SK-N-SH treated with all-trans-retinoic acid at 6 μM for 48 hours (cell line): ENCODE data around the gene IL15RA.

Experiments
- ATAC-seq: fragments of 200-7000 bp; cut with Tn5 transposase; 3 replicates; pipeline ENCODE4 v1.9.1; 2020; ENCODE audit warnings: mild to moderate bottlenecking, moderate library complexity
- ARNTL ChIP-seq: fragments of 450-650 bp; formaldehyde crosslinking; IDR thresholded peaks from 2 replicates; pipeline ENCODE4 v1.5.0; 2020; ENCODE audit warnings: low read depth, mild to moderate bottlenecking, moderate library complexity, borderline replicate concordance
- BACH2 ChIP-seq: fragments of 250-450 bp; sonication (Bioruptor Pico); IDR thresholded peaks from 2 replicates; pipeline ENCODE4 v1.9.0; 2021; ENCODE audit warnings: mild to moderate bottlenecking, borderline replicate concordance
- CREB5 ChIP-seq: fragments of 250-450 bp; sonication (Bioruptor Pico); IDR thresholded peaks from 2 replicates; pipeline ENCODE4 v1.5.1; 2020; ENCODE audit warnings: low read depth, mild to moderate bottlenecking, moderate library complexity
- CSDC2 ChIP-seq: fragments of 250-450 bp; sonication (Bioruptor Pico); IDR thresholded peaks from 2 replicates; pipeline ENCODE4 v1.5.0; 2020; ENCODE audit warnings: mild to moderate bottlenecking, moderate library complexity
- CSRNP3 ChIP-seq: fragments of 250-450 bp; sonication (Bioruptor Pico); IDR thresholded peaks from 2 replicates; pipeline ENCODE4 v1.5.1; 2021; ENCODE audit warnings: mild to moderate bottlenecking, moderate library complexity
- ESRRG ChIP-seq: fragments of 250-450 bp; sonication (Bioruptor Pico); IDR thresholded peaks from 2 replicates; pipeline ENCODE4 v1.6.1; 2021; ENCODE audit warnings: mild to moderate bottlenecking
- GLIS3 ChIP-seq: fragments of 250-450 bp; sonication (Bioruptor Pico); IDR thresholded peaks from 2 replicates; pipeline ENCODE4 v1.5.0; 2020; ENCODE audit warnings: mild to moderate bottlenecking, moderate library complexity
- ISL1 ChIP-seq: fragments of 250-450 bp; sonication (Bioruptor Pico); IDR thresholded peaks from 2 replicates; pipeline ENCODE4 v2.1.2; 2022; ENCODE audit warnings: mild to moderate bottlenecking, moderate library complexity
- OSR1 ChIP-seq: fragments of 250-450 bp; sonication (Bioruptor Pico); IDR thresholded peaks from 2 replicates; pipeline ENCODE4 v1.8.0; 2022; ENCODE audit warnings: moderate library complexity, mild to moderate bottlenecking, inconsistent platforms
- PATZ1 ChIP-seq: fragments of 250-450 bp; sonication (Bioruptor Pico); IDR thresholded peaks from 2 replicates; pipeline ENCODE4 v1.8.0; 2020; ENCODE audit warnings: mild to moderate bottlenecking, moderate library complexity, borderline replicate concordance
- POU6F1 ChIP-seq: fragments of 250-450 bp; sonication (Bioruptor Pico); IDR thresholded peaks from 2 replicates; pipeline ENCODE4 v1.8.0; 2021; ENCODE audit warnings: low read depth, mild to moderate bottlenecking, moderate library complexity, borderline replicate concordance
- RARB ChIP-seq: fragments of 250-450 bp; sonication (Bioruptor Pico); IDR thresholded peaks from 2 replicates; pipeline ENCODE4 v1.8.0; 2021; ENCODE audit warnings: mild to moderate bottlenecking, moderate library complexity
- SNAI2 ChIP-seq: fragments of 250-450 bp; sonication (Bioruptor Pico); IDR thresholded peaks from 2 replicates; pipeline ENCODE4 v1.5.0; 2020; ENCODE audit warnings: mild to moderate bottlenecking, moderate library complexity
- TCF4 ChIP-seq: fragments of 250-450 bp; sonication (Bioruptor Pico); IDR thresholded peaks from 2 replicates; pipeline ENCODE4 v1.8.0; 2021; ENCODE audit warnings: mild to moderate bottlenecking, moderate library complexity, borderline replicate concordance
- TOX ChIP-seq: fragments of 250-450 bp; sonication (Bioruptor Pico); IDR thresholded peaks from 2 replicates; pipeline ENCODE4 v1.8.0; 2021; ENCODE audit warnings: mild to moderate bottlenecking, moderate library complexity, borderline replicate concordance
- TSHZ2 ChIP-seq: fragments of 250-450 bp; sonication (Bioruptor Pico); IDR thresholded peaks from 2 replicates; pipeline ENCODE4 v1.5.0; 2020; ENCODE audit warnings: mild to moderate bottlenecking, moderate library complexity
- ZC3H10 ChIP-seq: fragments of 250-450 bp; sonication (Bioruptor Pico); IDR thresholded peaks from 2 replicates; pipeline ENCODE4 v1.5.1; 2021; ENCODE audit warnings: mild to moderate bottlenecking, moderate library complexity
- ZFP30 ChIP-seq: fragments of 450-650 bp; formaldehyde crosslinking; IDR thresholded peaks from 2 replicates; pipeline ENCODE4 v1.5.0; 2022; ENCODE audit warnings: mild to moderate bottlenecking, moderate library complexity
- ZNF565 ChIP-seq: fragments of 450-650 bp; formaldehyde crosslinking; conservative IDR thresholded peaks from 2 replicates; pipeline ENCODE4 v1.5.0; 2020; ENCODE audit warnings: low read depth, mild to moderate bottlenecking, moderate library complexity
- ZNF70 ChIP-seq: fragments of 450-650 bp; formaldehyde crosslinking; IDR thresholded peaks from 2 replicates; pipeline ENCODE4 v1.5.0; 2020; ENCODE audit warnings: mild to moderate bottlenecking, moderate library complexity
- ZNF8 ChIP-seq: fragments of 450-650 bp; formaldehyde crosslinking; IDR thresholded peaks from 2 replicates; pipeline ENCODE4 v1.5.0; 2020; ENCODE audit warnings: mild to moderate bottlenecking, moderate library complexity

The IL15RA gene

GRCh38 chr10:5970066-5970465 lies 7.3 kb downstream of the IL15RA start:
- TF ChIP-seq ISL1 (CRISPR knock-in tag) = no peak
- no peak for TF ChIP-seq CREB5 (CRISPR knock-in tag)
- no peak for TF ChIP-seq ZNF565 (CRISPR knock-in tag)
- no peak for TF ChIP-seq OSR1 (CRISPR knock-in tag)
- no peak for TF ChIP-seq ZNF70
- TF ChIP-seq BACH2 (CRISPR knock-in tag) = no peak
- ATAC-seq = no peak

GRCh38 chr10:5968681-5969453 lies 8.5 kb downstream of the IL15RA start:
- no peak for ATAC-seq
- TF ChIP-seq CSRNP3 (CRISPR knock-in tag) (no peak), CREB5 (CRISPR knock-in tag) (no peak), CSDC2 (CRISPR knock-in tag) (no peak), OSR1 (CRISPR knock-in tag) (no peak), ZFP30 (no peak), ISL1 (CRISPR knock-in tag) (no peak), TOX (no peak), ARNTL (CRISPR knock-in tag) (no peak), ZNF565 (CRISPR knock-in tag) (no peak), BACH2 (CRISPR knock-in tag) (no peak), ESRRG (CRISPR knock-in tag) (no peak), PATZ1 (CRISPR knock-in tag) (no peak), ZNF70 (no peak), TCF4 (CRISPR knock-in tag) (no peak), RARB (CRISPR knock-in tag) (no peak), SNAI2 (CRISPR knock-in tag) (no peak), TSHZ2 (CRISPR knock-in tag) (no peak), ZNF8 (CRISPR knock-in tag) (no peak)
- TF ChIP-seq, all 23 proteins: peak for 0

GRCh38 chr10:5968037-5968680 lies 9.2 kb downstream of the IL15RA start:
- no peak for ATAC-seq
- TF ChIP-seq GLIS3 (CRISPR knock-in tag) = no peak
- TF ChIP-seq CREB5 (CRISPR knock-in tag) = no peak
- no peak for TF ChIP-seq OSR1 (CRISPR knock-in tag)
- TF ChIP-seq CSRNP3 (CRISPR knock-in tag) = no peak
- TF ChIP-seq RARB (CRISPR knock-in tag) = no peak
- TF ChIP-seq CSDC2 (CRISPR knock-in tag) = no peak
- TF ChIP-seq ISL1 (CRISPR knock-in tag) = no peak
- no peak for TF ChIP-seq ZC3H10 (CRISPR knock-in tag)
- no peak for TF ChIP-seq POU6F1 (CRISPR knock-in tag)
